Tibial artery (tissue), 4 donors: ENCODE measurements around the gene CACNG4.

Experiments
- DNase-seq, 2 donors: peaks; one replicate each; pipeline ENCODE4 v3.0.0-alpha.2; 2019
- H3K27ac ChIP-seq, 2 donors: fragments of 200-600 bp; sonication (generic) in 1 of 2; 1 replicate in 1 of 2; 2 replicates in 1 of 2; pipeline ENCODE4 v1.5.1; 2018 to 2019; ENCODE audit warnings: mild to moderate bottlenecking in 1 of 2
- H3K27me3 ChIP-seq, 2 donors: fragments of 200-600 bp; sonication (generic) in 1 of 2; one replicate each; pipeline versions ENCODE4 v1.5.1 to v1.6.0; 2016 to 2019
- H3K36me3 ChIP-seq, 3 donors: fragments of 200-600 bp; sonication (generic) in 2 of 3; one replicate each; pipeline ENCODE4 v1.5.1; 2016 to 2019; ENCODE audit warnings: mild to moderate bottlenecking in 2 of 3
- H3K4me1 ChIP-seq, 4 donors: fragments of 200-600 bp; sonication (generic) in 2 of 4; 1 replicate in 3 of 4; 2 replicates in 1 of 4; pipeline ENCODE4 v1.5.1; 2016 to 2019
- H3K4me3 ChIP-seq, 2 donors: fragments of 200-600 bp; sonication (generic) in 1 of 2; 1 replicate in 1 of 2; 2 replicates in 1 of 2; pipeline ENCODE4 v1.5.1; 2018 to 2019; ENCODE audit warnings: mild to moderate bottlenecking in 2 of 2
- H3K9me3 ChIP-seq, 3 donors: fragments of 200-600 bp; sonication (generic) in 1 of 3; one replicate each; pipeline ENCODE4 v1.5.1; 2016 to 2019
- CTCF ChIP-seq, 2 experiments: fragments of 200-600 bp in 1 of 2; fragments of 450-650 bp in 1 of 2; IDR thresholded peaks; one replicate each; pipeline ENCODE4 v1.5.1; 2017 to 2019; ENCODE audit warnings: antibody characterized with exemption in 2 of 2, mild to moderate bottlenecking in 1 of 2, moderate library complexity in 1 of 2
- intact Hi-C: fragments of 100-400 bp; cut with DNase I; formaldehyde crosslinking; loops from one replicate; pipeline ENCODE4 v1.15.0; 2023; ENCODE audit warnings: low total_unique reads

The CACNG4 gene

DNA sequence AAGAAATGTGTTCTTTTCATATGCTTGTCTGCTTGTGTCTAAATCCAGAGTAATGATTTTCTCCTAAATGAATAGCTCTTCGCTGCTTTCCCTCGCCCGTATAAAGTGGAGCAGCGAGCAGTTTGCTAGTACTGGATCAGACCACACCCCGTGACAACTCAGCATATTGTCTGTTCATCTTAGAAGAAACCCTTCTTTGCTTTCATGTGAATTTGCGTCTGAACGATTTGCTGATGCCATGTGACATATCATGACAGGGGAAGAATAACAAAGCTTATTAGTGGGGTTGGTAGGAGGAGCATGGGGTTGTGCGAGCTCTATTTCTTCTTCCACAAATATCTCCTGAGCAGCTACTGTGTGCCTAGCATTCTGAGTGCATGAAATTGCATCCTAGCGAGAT lies 44.1 kb upstream of the CACNG4 start:
- DNase-seq, result no peak
- H3K4me3 ChIP-seq, result no peak overlapping the region
- intact Hi-C loops, result no loop called here
- peaks cover 0 to 8% (median 0%) of the 10 kb centered on the region in 3 donors for H3K9me3 ChIP-seq
- no peaks in the 10 kb centered on the region for H3K36me3 ChIP-seq
- H3K27ac ChIP-seq, result no peak overlapping the region
- no peak for TF ChIP-seq CTCF (IDR thresholded peaks at IDR 0.05)
- H3K4me1 ChIP-seq, result no peaks in the 10 kb centered on the region
- peaks cover 0 to 2% of the 10 kb centered on the region in 2 donors for H3K27me3 ChIP-seq

GRCh38 chr17:66920950-66921349 lies 43.6 kb upstream of the CACNG4 start:
- Histone ChIP-seq H3K4me1 (no peaks in the 10 kb centered on the region), H3K4me3 (no peak overlapping the region), H3K9me3 (peaks cover 0 to 8% (median 0%) of the 10 kb centered on the region in 3 donors), H3K27ac (no peak overlapping the region), H3K36me3 (no peaks in the 10 kb centered on the region), H3K27me3 (peaks cover 0 to 2% of the 10 kb centered on the region in 2 donors)
- intact Hi-C loops, result no loop called here
- no peak for DNase-seq
- no peak for TF ChIP-seq CTCF (IDR thresholded peaks at IDR 0.05)

DNA sequence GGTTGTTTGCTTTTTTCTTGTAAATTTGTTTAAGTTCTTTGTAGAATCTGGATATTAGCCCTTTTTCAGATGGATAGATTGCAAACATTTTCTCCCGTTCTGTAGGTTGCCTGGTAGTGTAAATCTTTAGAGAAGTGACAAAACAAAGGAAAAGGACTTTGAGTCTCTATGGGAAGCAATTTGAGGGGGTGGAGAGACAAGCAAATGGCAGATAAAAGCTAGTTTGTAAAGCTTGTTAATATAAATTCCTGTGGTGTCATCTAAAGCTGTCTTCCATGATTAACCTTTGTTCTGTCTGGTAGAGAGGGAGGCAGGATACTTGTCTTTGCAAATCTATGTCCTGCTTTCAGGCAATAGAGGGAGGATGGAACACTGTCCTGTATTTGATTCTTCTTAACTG lies 40.6 kb upstream of the CACNG4 start:
- H3K27me3 ChIP-seq, result peaks cover 0 to 10% of the 10 kb centered on the region in 2 donors
- H3K9me3 ChIP-seq, result peaks cover 0 to 8% (median 0%) of the 10 kb centered on the region in 3 donors
- no peak overlapping the region for H3K4me3 ChIP-seq
- TF ChIP-seq CTCF (IDR thresholded peaks at IDR 0.05), result no peak
- no peak overlapping the region for H3K27ac ChIP-seq
- no peaks in the 10 kb centered on the region for H3K4me1 ChIP-seq
- intact Hi-C loops, result no loop called here
- H3K36me3 ChIP-seq, result no peaks in the 10 kb centered on the region
- no peak for DNase-seq

DNA sequence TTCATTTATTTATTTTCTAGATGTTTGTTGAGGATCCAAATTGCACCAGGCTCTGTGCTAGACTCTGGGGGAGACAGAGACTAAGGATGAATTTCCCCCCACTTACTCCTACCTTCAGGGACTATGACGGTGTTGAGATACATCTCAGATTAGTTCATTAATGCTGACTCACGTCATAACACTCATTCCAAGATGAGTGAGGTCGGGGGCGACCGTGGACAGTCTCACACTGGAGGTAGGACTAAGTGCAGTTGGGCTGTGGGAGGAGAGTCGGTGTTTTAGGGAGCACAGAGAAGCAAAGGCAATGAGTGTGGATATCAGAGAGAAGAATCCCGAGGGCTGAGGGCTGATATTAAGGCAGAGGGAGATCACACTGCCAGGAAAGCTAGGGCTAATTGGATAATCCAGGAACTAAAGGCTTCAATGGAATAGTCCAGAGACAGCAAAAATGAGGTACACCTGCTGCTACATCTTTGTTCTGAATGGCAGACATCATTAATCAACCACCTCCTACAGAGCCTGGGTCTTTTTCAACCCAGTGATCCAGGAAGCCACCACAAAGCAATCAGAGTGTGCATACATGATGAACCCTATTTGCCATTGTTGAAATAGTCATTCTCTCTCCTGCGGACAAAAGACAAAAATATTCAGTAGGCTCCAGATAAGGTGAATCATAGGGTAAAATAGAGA lies 38.6 kb upstream of the CACNG4 start:
- intact Hi-C loops, result no loop called here
- Histone ChIP-seq H3K4me1 (no peaks in the 10 kb centered on the region), H3K9me3 (peaks cover 0 to 4% (median 0%) of the 10 kb centered on the region in 3 donors), H3K4me3 (no peak overlapping the region), H3K27me3 (peaks cover 0 to 14% of the 10 kb centered on the region in 2 donors), H3K27ac (no peak overlapping the region), H3K36me3 (no peaks in the 10 kb centered on the region)
- no peak for TF ChIP-seq CTCF (IDR thresholded peaks at IDR 0.05)
- DNase-seq, result no peak

- no peak for DNase-seq
- H3K27ac ChIP-seq, result no peak overlapping the region
- peaks cover 0 to 14% of the 10 kb centered on the region in 2 donors for H3K27me3 ChIP-seq
- intact Hi-C loops, result no loop called here
- H3K4me1 ChIP-seq, result no peaks in the 10 kb centered on the region
- no peak for TF ChIP-seq CTCF (IDR thresholded peaks at IDR 0.05)
- no peaks in the 10 kb centered on the region for H3K9me3 ChIP-seq
- no peaks in the 10 kb centered on the region for H3K36me3 ChIP-seq
- no peak overlapping the region for H3K4me3 ChIP-seq
These were observed 35.6 kb upstream of the CACNG4 start for GRCh38 chr17:66928949-66929348.
